GM12865 (cell line): ENCODE measurements around the gene CYP4A11.
"Not testable (repeated sequence)": the region's sequence is repeated elsewhere in the genome, so short reads cannot be mapped to it uniquely, and the experiment has no call there.

Source experiments
- DNase-seq: peaks from one replicate; pipeline ENCODE4 v3.0.0; 2010; ENCODE audit warnings: low read depth
- H3K4me3 ChIP-seq: 2 replicates; pipeline ENCODE4 v1.5.1; 2011; ENCODE audit warnings: mild to moderate bottlenecking, low read depth, low read length, control low read depth
- CTCF ChIP-seq: IDR thresholded peaks from 2 replicates; pipeline ENCODE4 v1.5.1; 2011; ENCODE audit warnings: low read length, control low read depth, low read depth, inconsistent platforms; ENCODE audit not compliant: insufficient read depth; ENCODE audit errors: missing control alignments

Gene CYP4A11

GRCh38 chr1:46960250-46960649 lies 19.0 kb upstream of the CYP4A11 start:
- no peak for DNase-seq
- H3K4me3 ChIP-seq: no peak overlapping the region
- TF ChIP-seq CTCF: no peak

- not testable (repeated sequence) for DNase-seq, H3K4me3 ChIP-seq
Measured at GRCh38 chr1:46955116-46955515, 13.8 kb upstream of the CYP4A11 start.

GRCh38 chr1:46953847-46954246 lies 12.6 kb upstream of the CYP4A11 start:
- H3K4me3 ChIP-seq, DNase-seq: not testable (repeated sequence)

GRCh38 chr1:46949417-46949666 lies 8.1 kb upstream of the CYP4A11 start:
- not testable (repeated sequence) for H3K4me3 ChIP-seq, DNase-seq

- H3K4me3 ChIP-seq: no peak overlapping the region
- DNase-seq: no peak
- TF ChIP-seq CTCF: no peak
Measured at GRCh38 chr1:46948629-46949416, 7.5 kb upstream of the CYP4A11 start.

GRCh38 chr1:46947706-46948105 lies 6.4 kb upstream of the CYP4A11 start:
- not testable (repeated sequence) for H3K4me3 ChIP-seq, DNase-seq

GRCh38 chr1:46942086-46942485 lies 810 bp upstream of the CYP4A11 start:
- TF ChIP-seq CTCF: no peak
- no peak overlapping the region for H3K4me3 ChIP-seq
- DNase-seq: no peak

- TF ChIP-seq CTCF: no peak
- H3K4me3 ChIP-seq: no peak overlapping the region
- DNase-seq: no peak
Measured at GRCh38 chr1:46940307-46940706, 969 bp downstream of the CYP4A11 start.

- H3K4me3 ChIP-seq: no peak overlapping the region
- DNase-seq: no peak
- TF ChIP-seq CTCF: no peak
Measured at GRCh38 chr1:46937270-46937669, 4.0 kb downstream of the CYP4A11 start.
